ENCODE results near the gene RGL2.

DNA sequence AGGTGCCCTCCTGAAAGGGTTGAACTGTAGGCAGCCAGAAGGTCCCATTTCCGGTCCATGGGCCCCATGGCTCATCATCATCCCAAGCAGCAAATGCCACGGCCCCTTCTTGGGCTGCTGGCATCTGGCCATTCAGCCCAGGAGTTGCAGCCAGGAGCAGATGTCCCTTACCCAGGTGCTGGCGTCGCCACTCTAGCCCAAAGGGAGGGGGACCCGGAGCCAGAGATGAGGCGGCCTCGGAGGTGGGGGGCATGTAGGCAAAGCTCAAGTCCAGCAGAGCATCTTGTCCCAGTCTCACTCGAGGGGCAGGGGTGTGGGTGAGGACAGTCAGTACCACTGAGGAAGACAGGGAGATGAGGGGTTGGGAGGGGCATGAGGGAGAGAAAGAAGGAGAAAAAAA is 6.3 kb upstream of the RGL2 start:
- TF ChIP-seq, protein P1, sequence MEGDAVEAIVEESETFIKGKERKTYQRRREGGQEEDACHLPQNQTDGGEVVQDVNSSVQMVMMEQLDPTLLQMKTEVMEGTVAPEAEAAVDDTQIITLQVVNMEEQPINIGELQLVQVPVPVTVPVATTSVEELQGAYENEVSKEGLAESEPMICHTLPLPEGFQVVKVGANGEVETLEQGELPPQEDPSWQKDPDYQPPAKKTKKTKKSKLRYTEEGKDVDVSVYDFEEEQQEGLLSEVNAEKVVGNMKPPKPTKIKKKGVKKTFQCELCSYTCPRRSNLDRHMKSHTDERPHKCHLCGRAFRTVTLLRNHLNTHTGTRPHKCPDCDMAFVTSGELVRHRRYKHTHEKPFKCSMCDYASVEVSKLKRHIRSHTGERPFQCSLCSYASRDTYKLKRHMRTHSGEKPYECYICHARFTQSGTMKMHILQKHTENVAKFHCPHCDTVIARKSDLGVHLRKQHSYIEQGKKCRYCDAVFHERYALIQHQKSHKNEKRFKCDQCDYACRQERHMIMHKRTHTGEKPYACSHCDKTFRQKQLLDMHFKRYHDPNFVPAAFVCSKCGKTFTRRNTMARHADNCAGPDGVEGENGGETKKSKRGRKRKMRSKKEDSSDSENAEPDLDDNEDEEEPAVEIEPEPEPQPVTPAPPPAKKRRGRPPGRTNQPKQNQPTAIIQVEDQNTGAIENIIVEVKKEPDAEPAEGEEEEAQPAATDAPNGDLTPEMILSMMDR (IDR thresholded peaks at IDR 0.05): no peak
- TF ChIP-seq ZFX (IDR thresholded peaks at IDR 0.05; ENCODE audit: borderline replicate concordance): no peak
